Effector CD4-positive, alpha-beta T cell (primary cell): ENCODE results near the gene RGS9.
"Not testable (repeated sequence)": the region's sequence is repeated elsewhere in the genome, so short reads cannot be mapped to it uniquely, and the experiment has no call there.

Experiments
- DNase-seq: peaks from one replicate; pipeline ENCODE4 v3.0.0-alpha.2; 2020

The RGS9 gene

GRCh38 chr17:65158041-65158440, 20.9 kb downstream of the RGS9 start:
- no peak for DNase-seq

DNA sequence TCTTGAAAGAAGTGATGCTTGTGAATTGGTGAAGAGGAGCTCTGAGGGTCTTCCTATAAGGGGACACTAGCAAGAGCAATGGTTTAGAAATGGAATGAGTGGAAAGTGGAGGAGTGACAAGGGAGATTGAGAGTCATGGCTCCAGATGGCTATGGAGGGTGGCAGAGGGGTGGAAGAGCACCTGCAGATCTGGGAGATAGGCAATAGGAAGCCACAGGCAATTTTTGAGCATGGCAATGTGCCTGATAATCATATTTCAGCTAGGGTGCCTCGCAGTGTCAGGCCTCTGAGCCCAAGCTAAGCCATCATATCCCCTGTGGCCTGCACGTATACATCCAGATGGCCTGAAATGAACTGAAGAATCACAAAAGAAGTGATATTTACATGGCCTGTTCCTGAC, 21.5 kb downstream of the RGS9 start:
- no peak for DNase-seq

DNA sequence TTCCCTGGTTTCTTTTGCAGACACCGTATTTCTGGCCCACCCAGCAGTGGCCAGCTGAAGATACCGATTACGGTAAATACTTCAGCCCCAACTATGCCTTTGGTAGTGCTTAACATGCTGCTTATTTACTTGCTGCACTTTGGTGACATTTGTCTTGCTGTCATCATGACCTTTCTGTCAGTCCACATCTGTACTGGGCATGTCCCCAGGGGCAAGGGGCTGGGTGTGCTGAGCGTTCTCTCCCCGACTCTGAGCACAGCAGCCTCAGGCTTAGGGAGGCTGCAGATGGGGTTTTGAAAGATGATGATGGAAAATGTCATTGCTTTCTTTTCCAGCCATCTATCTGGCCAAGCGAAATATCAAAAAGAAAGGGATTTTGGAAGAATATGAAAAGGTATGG, 23.3 kb downstream of the RGS9 start:
- no peak for DNase-seq

DNA sequence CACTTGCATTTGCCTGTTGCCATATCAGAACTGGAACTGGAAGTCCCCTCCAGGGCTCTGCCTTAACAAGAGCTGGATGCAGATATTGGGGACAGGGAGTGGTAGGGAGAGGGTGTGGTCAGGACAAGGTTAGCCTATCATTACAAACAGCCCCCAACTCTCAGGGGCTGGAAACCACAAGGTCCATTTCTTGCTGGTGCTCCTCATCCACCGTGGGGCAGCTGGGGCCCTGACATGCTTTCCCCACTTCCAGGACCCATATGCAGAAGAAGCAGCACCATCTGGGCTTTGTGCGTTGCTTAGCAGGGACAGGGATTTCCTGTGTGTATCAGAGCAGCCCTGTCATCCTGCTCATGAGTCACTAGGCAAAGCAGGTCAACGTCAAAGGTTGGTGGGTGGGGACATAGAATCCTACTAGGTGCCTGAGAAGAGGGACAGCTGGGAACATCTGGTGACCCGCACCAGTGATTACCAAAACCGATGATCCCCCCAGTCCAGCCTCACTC, 26.9 kb downstream of the RGS9 start:
- DNase-seq: peak; percentile 19

- DNase-seq: no peak
These were observed 29.6 kb downstream of the RGS9 start for GRCh38 chr17:65166787-65167186.

DNA sequence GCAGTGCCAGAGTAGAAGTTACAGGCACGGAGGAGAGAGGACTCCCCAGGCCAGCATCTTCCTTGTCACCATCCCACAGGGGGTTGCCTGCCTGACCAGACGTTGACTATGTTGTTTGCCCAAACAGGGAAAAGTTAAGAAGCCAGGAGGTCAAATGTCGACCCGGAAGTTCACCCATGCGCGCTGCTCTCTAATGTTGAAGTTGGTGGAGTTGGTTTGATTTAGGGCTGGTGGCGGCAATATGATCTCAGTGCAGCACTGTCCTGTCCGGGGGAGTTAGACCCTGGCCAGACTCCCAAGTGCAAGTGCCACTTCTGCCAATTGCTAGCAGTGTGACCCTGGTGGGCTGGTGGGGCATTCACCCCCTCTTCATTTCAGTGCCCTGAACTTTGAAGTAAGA, 30.4 kb downstream of the RGS9 start:
- DNase-seq: no peak

DNA sequence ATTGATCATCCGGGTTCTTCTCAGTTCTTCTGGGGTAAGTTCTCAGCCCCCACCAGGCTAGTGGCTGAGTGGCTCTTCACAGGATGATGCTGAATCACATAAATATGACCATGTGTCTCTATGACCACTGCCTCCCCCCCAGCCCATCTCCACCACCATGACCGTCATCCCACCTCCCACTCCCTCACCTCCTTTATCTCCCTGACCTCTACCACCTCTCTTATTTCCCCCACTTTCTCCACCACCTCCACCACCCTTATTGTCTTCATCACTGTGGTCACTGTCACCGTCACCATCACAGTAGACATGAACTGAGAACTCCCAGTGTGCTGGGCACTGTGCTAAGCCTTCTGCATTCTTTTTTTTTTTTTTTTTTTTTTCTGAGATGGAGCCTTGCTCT, 32.5 kb downstream of the RGS9 start:
- DNase-seq: no peak

- no peak for DNase-seq
These were observed 33.7 kb downstream of the RGS9 start for GRCh38 chr17:65170839-65171238.

- no peak for DNase-seq
These were observed 34.6 kb downstream of the RGS9 start for GRCh38 chr17:65171752-65172151.

GRCh38 chr17:65172496-65173136, 35.4 kb downstream of the RGS9 start:
- DNase-seq: no peak

- DNase-seq: peak; percentile 52
These were observed 36.2 kb downstream of the RGS9 start for GRCh38 chr17:65173284-65173793.

DNA sequence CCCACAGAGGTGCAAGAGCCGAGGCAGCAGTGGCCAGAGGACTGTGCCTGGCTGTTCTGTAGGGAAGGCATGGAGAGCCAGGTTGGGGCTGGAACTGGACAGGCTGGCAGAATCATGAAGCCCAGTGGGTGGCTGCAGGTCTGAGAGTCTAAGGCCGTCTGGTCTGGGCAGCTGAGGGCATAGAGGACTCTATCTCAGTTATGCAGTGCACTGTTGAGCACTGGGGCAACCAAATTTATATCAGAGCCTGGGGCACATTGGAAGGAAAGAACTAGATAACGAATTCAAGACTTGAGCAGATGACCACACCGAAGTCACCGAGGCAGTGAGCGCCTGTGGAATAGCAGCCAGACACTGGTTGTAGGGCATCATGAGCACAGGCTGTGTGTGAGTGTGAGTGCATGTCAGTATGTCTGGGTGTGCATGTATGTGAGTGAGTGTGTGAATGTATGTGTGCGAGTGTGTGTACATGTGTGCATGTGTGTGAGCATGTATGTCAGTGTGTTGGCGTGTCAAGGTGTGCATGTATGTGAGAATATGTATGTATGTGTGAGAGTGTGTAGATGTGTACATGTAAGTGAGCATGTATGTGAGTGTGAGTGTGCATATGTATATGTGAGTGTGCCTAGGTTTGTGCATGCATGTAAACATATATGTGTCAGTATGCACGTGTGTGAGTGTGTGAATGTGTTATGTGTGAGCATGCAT, 37.0 kb downstream of the RGS9 start:
- DNase-seq: no peak

DNA sequence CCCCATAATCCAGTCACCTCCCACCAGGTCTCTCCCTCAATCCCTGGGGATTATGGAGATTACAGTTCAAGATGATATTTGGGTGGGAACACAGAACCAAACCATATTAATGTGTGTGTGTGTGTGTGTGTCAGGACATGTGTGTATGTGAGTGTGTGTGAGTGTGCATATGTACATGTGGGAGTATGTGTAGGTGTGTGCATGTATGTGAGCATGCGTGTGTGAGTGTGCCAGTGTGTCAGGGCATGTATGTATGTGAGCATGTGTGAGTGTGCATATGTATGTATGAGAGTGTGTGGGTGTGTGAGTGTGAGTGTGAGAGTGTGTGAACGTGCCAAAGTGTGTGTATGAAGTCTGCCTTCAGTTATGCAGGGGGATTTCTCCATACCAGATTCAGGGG, 37.8 kb downstream of the RGS9 start:
- no peak for DNase-seq

- DNase-seq: no peak
These were observed 38.8 kb downstream of the RGS9 start for GRCh38 chr17:65175952-65176351.

DNA sequence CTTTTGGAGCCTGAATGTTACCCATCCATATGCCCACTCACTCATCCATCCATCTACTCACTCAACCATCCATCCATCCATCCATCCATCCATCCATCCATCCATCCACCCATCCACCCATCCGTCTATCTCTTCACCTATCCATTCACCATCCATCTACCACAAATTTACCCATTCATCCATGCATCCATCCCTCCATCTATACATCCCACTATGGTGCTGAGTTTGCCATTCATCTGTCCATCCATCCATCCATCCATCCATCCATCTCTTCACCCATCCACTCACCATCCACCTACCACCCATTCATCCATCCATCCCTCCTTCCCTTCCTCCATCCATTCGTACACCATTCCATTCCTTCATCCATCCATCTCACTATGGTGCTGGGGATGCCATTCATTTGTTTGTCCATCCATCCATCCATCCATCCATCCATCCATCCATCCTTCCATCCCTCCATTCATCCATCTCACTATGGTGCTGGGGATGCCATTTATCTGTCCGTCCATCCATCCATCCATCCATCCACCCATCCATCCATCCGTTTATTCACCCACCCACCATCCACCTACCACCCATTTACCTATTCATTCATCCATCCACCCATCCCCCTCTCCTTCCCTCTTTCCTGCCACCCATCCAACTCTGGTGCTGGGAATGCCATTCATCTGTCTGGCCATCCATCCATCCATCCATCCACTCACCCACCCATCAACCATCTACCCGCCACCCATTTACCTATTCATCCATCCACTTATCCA, 39.7 kb downstream of the RGS9 start:
- DNase-seq: no peak

GRCh38 chr17:65177901-65178300, 40.7 kb downstream of the RGS9 start:
- no peak for DNase-seq

- DNase-seq: not testable (repeated sequence)
These were observed 43.1 kb downstream of the RGS9 start for GRCh38 chr17:65180276-65180675.

- not testable (repeated sequence) for DNase-seq
These were observed 43.6 kb downstream of the RGS9 start for GRCh38 chr17:65180752-65181236.

DNA sequence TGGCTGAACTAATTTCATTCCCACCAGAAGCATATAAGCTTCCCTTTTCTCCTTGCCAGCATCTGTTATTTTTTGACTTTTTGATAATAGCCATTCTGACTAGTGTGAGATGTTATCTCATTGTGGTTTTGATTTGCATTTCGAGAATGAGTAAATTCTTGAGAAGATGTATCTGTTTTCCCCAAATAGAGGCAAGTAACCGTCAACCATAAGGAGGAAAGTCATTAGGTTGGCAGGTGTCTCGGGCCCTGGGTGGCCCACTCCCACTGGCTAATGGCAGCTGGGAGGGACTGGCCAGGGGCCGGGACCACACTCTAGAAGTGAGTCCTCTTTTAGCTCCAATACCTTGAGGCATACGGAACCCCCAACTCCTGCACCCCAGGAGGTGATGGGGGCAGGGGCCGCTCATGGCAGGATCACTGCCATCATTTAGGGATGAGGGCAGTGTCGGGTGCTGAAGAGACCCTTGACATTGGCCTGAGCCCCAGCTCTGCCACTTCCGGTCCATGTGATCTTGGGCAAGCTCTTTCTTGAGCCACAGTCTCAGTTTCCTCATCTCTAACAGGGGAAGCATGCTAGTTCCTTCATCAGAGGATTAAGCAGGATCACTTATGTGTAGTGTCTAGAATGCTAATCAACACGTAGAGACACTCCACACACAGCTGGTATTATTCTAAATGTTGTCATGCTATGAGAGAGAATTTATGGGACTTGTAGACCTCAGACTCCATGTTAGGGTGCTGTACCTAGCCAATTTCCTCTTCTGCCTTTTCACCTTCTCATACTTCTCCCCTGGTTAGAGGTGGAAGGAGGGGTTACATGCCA, 44.3 kb downstream of the RGS9 start:
- DNase-seq: no peak

GRCh38 chr17:65182233-65182632, 45.1 kb downstream of the RGS9 start:
- no peak for DNase-seq

DNA sequence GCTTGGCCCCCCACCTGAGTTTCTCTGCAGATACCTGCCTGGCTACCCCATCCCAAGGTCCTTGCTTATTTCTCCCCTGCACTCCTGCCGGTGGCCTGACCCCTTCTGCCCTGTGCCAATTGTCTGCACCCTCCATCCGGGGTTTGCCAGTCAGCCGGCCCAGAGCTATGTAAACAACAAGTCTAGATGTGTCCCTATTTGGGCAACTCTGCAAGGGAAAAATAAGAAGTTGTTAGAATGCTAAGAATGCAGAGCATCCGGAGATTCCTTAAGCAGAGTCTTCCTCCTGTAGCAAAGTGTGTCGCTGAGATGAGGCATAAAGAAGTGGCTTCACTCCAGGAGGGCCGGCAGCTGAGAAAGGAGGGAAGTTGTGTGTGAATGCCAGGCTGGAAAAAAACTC, 46.6 kb downstream of the RGS9 start:
- DNase-seq: no peak

- no peak for DNase-seq
These were observed 47.2 kb downstream of the RGS9 start for GRCh38 chr17:65184235-65184959.
